ENCODE data around the gene RETREG1.

The RETREG1 gene

GRCh38 chr5:16531063-16531648 lies 85.6 kb downstream of the RETREG1 start:
- TF ChIP-seq CTCF (IDR thresholded peaks at IDR 0.05; ENCODE audit: low read depth, low read length): no peak
- H3K27ac ChIP-seq: no peak overlapping the region
- H3K36me3 ChIP-seq: no peaks in the 10 kb centered on the region
- no peaks in the 10 kb centered on the region for H3K9me3 ChIP-seq (ENCODE audit: severe bottlenecking)
- DNase-seq: no peak
- H3K4me3 ChIP-seq (ENCODE audit: low read depth, low read length): no peak overlapping the region
- H3K27me3 ChIP-seq (ENCODE audit: insufficient read depth, low read depth, severe bottlenecking): no peaks in the 10 kb centered on the region

- Histone ChIP-seq H3K27me3 (ENCODE audit: insufficient read depth, low read depth, severe bottlenecking) (no peaks in the 10 kb centered on the region), H3K9me3 (ENCODE audit: severe bottlenecking) (no peaks in the 10 kb centered on the region), H3K27ac (no peak overlapping the region), H3K36me3 (no peaks in the 10 kb centered on the region), H3K4me3 (ENCODE audit: low read depth, low read length) (no peak overlapping the region)
- TF ChIP-seq CTCF (IDR thresholded peaks at IDR 0.05; ENCODE audit: low read depth, low read length): no peak
- DNase-seq: no peak
Observed at GRCh38 chr5:16529306-16529705, 87.5 kb downstream of the RETREG1 start.

GRCh38 chr5:16528382-16529110 lies 88.3 kb downstream of the RETREG1 start:
- Histone ChIP-seq H3K36me3 (no peaks in the 10 kb centered on the region), H3K27ac (no peak overlapping the region), H3K4me3 (ENCODE audit: low read depth, low read length) (no peak overlapping the region), H3K27me3 (ENCODE audit: insufficient read depth, low read depth, severe bottlenecking) (no peaks in the 10 kb centered on the region), H3K9me3 (ENCODE audit: severe bottlenecking) (no peaks in the 10 kb centered on the region)
- no peak for DNase-seq
- TF ChIP-seq CTCF (IDR thresholded peaks at IDR 0.05; ENCODE audit: low read depth, low read length): no peak

- Histone ChIP-seq H3K27ac (no peak overlapping the region), H3K36me3 (no peaks in the 10 kb centered on the region), H3K9me3 (ENCODE audit: severe bottlenecking) (no peaks in the 10 kb centered on the region), H3K4me3 (ENCODE audit: low read depth, low read length) (no peak overlapping the region), H3K27me3 (ENCODE audit: insufficient read depth, low read depth, severe bottlenecking) (no peaks in the 10 kb centered on the region)
- no peak for TF ChIP-seq CTCF (IDR thresholded peaks at IDR 0.05; ENCODE audit: low read depth, low read length)
- DNase-seq: no peak
Observed at GRCh38 chr5:16525651-16526050, 91.1 kb downstream of the RETREG1 start.

GRCh38 chr5:16524286-16524685 lies 92.5 kb downstream of the RETREG1 start:
- H3K36me3 ChIP-seq: no peaks in the 10 kb centered on the region
- DNase-seq: no peak
- no peak overlapping the region for H3K27ac ChIP-seq
- TF ChIP-seq CTCF (IDR thresholded peaks at IDR 0.05; ENCODE audit: low read depth, low read length): no peak
- H3K27me3 ChIP-seq (ENCODE audit: insufficient read depth, low read depth, severe bottlenecking): no peaks in the 10 kb centered on the region
- no peak overlapping the region for H3K4me3 ChIP-seq (ENCODE audit: low read depth, low read length)
- no peaks in the 10 kb centered on the region for H3K9me3 ChIP-seq (ENCODE audit: severe bottlenecking)

Measured in WERI-Rb-1 (cell line).